HTERT RPE-1 (cell line): ENCODE data around the gene ZNF728.
"Not testable (repeated sequence)": the region's sequence is repeated elsewhere in the genome, so short reads cannot be mapped to it uniquely, and the experiment has no call there.

Source experiments
- in situ Hi-C: fragments of 300-500 bp; cut with MboI; formaldehyde crosslinking; loops from 4 replicates; pipeline ENCODE4 v1.14.3; 2020; ENCODE audit warnings: low sequenced_read_pairs

The ZNF728 gene

GRCh38 chr19:23002690-23003422 is at the start of gene ZNF728:
ZNF728 (minus strand) TSS chr19:23003176; CDS start chr19:23003030, 146 bp downstream.
- in situ Hi-C loops: no loop called here

- in situ Hi-C loops: no loop called here
Observed at GRCh38 chr19:23052349-23052748, 49.4 kb upstream of the ZNF728 start.

GRCh38 chr19:23049256-23049655 is 46.3 kb upstream of the ZNF728 start:
- in situ Hi-C loops: no loop called here

GRCh38 chr19:23046743-23047142 is 43.8 kb upstream of the ZNF728 start:
- in situ Hi-C loops: no loop called here

GRCh38 chr19:23033721-23034120 is 30.7 kb upstream of the ZNF728 start:
- in situ Hi-C loops: no loop called here

- in situ Hi-C loops: no loop called here
Observed at GRCh38 chr19:23015660-23016059, 12.7 kb upstream of the ZNF728 start.

- in situ Hi-C loops: not testable (repeated sequence)
Observed at GRCh38 chr19:22994957-22995356, 8.0 kb downstream of the ZNF728 start.

- in situ Hi-C loops: no loop called here
Observed at GRCh38 chr19:22976248-22976647, 26.7 kb downstream of the ZNF728 start.

GRCh38 chr19:22975546-22976136 is 27.3 kb downstream of the ZNF728 start:
- in situ Hi-C loops: not testable (repeated sequence)

- in situ Hi-C loops: no loop called here
Observed at GRCh38 chr19:22945560-22945959, 57.4 kb downstream of the ZNF728 start.

- in situ Hi-C loops: no loop called here
Observed at GRCh38 chr19:22935151-22935550, 67.8 kb downstream of the ZNF728 start.

- in situ Hi-C loops: not testable (repeated sequence)
Observed at GRCh38 chr19:22927576-22927975, 75.4 kb downstream of the ZNF728 start.

- in situ Hi-C loops: not testable (repeated sequence)
Observed at GRCh38 chr19:22925181-22925580, 77.8 kb downstream of the ZNF728 start.
